Stomach (tissue), 9 donors: ENCODE results near the gene SLC35F2. TPM values are rescaled to one million over a fixed set of nuclear protein-coding genes. Genes with fewer than 3 reads are reported as not detected.
"Not testable (repeated sequence)": the region's sequence is repeated elsewhere in the genome, so short reads cannot be mapped to it uniquely, and the experiment has no call there.

Source experiments
- DNase-seq, 2 donors: peaks; one replicate each; pipeline versions ENCODE4 v3.0.0 to v3.0.0-alpha.2; 2013 to 2019
- H3K27ac ChIP-seq, 5 donors: fragments of 200-600 bp in 4 of 5; sonication (generic) in 4 of 5; one replicate each; pipeline ENCODE4 v1.5.1; 2013 to 2019; ENCODE audit warnings: mild to moderate bottlenecking in 1 of 5, moderate library complexity in 1 of 5
- H3K27me3 ChIP-seq, 3 donors: fragments of 200-600 bp; sonication (generic); one replicate each; pipeline ENCODE4 v1.5.1; 2017 to 2019; ENCODE audit warnings: mixed run types in 1 of 3
- H3K36me3 ChIP-seq, 4 donors: fragments of 200-600 bp; sonication (generic); 1 replicate in 3 of 4; 2 replicates in 1 of 4; pipeline ENCODE4 v1.5.1; 2016 to 2019
- H3K4me1 ChIP-seq, 4 donors: fragments of 200-600 bp; sonication (generic); one replicate each; pipeline ENCODE4 v1.5.1; 2016 to 2019
- H3K4me3 ChIP-seq, 4 donors: fragments of 200-600 bp; sonication (generic) in 3 of 4; one replicate each; pipeline ENCODE4 v1.5.1; 2016 to 2019; ENCODE audit warnings: mild to moderate bottlenecking in 1 of 4
- H3K9me3 ChIP-seq, 4 donors: fragments of 200-600 bp; sonication (generic); one replicate each; pipeline ENCODE4 v1.5.1; 2016 to 2019
- EP300 ChIP-seq: sonication (generic); formaldehyde crosslinking; IDR thresholded peaks from one replicate; pipeline ENCODE4 v1.6.1; 2017; ENCODE audit warnings: antibody characterized with exemption
- POLR2A ChIP-seq, 4 donors: fragments of 450-650 bp; IDR thresholded peaks; one replicate each; pipeline ENCODE4 v1.6.1; 2016; ENCODE audit warnings: antibody characterized with exemption in 4 of 4, control low read depth in 2 of 4, mild to moderate bottlenecking in 1 of 4, moderate library complexity in 1 of 4
- POLR2AphosphoS5 ChIP-seq, 3 donors: sonication (generic); formaldehyde crosslinking; IDR thresholded peaks; one replicate each; pipeline ENCODE4 v1.6.1; 2016; ENCODE audit warnings: antibody characterized with exemption in 3 of 3
- WGBS, 5 donors: extraction: QIAGEN DNeasy Blood & Tissue Kit in 3 of 5; methylation state at CpG; one replicate each; pipeline versions ENCODE4 v1.1.5 to v1.1.7; 2013 to 2018; 5-methylcytosine and 5-hydroxymethylcytosine counted together
- intact Hi-C: fragments of 100-400 bp; cut with DNase I; formaldehyde crosslinking; loops from one replicate; pipeline ENCODE4 v1.15.1; 2023; ENCODE audit warnings: low total_unique reads
- polyA plus RNA-seq, 3 donors: library from polyadenylated mRNA; stranded (reverse); fragments of 200-250 nt; gene quantifications; one replicate each; pipeline ENCODE4 v1.2.3, GENCODE V29; 2013
- total RNA-seq, 5 donors: library from RNA; depleted of rRNA; stranded (reverse); fragments of >200 nt; gene quantifications; one replicate each; pipeline versions ENCODE4 v1.1.0 to v1.2.3, GENCODE V29; 2014 to 2016
- TF ChIP-seq, protein P1 (sequence below), 7 experiments: fragments of 450-650 bp in 4 of 7; fragments of 200-600 bp in 3 of 7; sonication (generic) in 3 of 7; IDR thresholded peaks; one replicate each; pipeline ENCODE4 v1.5.1; 2016 to 2019; ENCODE audit warnings: antibody characterized with exemption in 7 of 7, control low read depth in 2 of 7, mild to moderate bottlenecking in 1 of 7
- donor health status: healthy with polysubstance abuse.
- donor health status: Bipolar disorder and iron deficiency.
- donor health status: healthy.

SLC35F2 gene
- total and polyA plus RNA-seq, 8 donors, result 1.8 to 21.2 (median 7.6) TPM

DNA sequence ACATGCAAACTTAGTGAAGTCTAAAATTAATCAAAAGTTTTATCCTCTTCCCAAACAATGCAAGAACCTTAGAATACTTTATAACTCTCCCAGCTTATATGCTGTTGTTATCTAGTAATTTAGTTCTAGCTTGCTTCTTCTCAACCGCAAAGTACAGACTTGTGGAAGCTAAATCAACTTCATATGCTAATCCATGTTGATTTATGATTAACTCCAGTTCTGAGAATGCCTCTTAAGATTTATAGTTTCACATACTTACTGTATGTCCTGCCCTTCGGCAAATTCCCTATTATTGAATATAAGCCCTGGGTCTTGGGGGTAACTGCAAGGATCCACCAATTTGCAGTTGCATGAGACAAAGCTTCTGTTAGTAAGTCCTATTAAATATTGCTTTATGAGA, 17.6 kb upstream of the SLC35F2 start:
- H3K27ac ChIP-seq, result no peak overlapping the region
- no peaks in the 10 kb centered on the region for H3K36me3 ChIP-seq
- WGBS, 5 donors, result 45 to 74% (median 59%) methylated on average over 2 of the region's 2 CpGs
- no peak overlapping the region for H3K4me3 ChIP-seq
- no peaks in the 10 kb centered on the region for H3K9me3 ChIP-seq
- no peak for DNase-seq
- intact Hi-C loops, result no loop called here
- TF ChIP-seq POLR2A (IDR thresholded peaks at IDR 0.05), result no peak
- TF ChIP-seq POLR2AphosphoS5 (IDR thresholded peaks at IDR 0.05), result no peak
- TF ChIP-seq EP300, result no peak
- TF ChIP-seq, protein P1, sequence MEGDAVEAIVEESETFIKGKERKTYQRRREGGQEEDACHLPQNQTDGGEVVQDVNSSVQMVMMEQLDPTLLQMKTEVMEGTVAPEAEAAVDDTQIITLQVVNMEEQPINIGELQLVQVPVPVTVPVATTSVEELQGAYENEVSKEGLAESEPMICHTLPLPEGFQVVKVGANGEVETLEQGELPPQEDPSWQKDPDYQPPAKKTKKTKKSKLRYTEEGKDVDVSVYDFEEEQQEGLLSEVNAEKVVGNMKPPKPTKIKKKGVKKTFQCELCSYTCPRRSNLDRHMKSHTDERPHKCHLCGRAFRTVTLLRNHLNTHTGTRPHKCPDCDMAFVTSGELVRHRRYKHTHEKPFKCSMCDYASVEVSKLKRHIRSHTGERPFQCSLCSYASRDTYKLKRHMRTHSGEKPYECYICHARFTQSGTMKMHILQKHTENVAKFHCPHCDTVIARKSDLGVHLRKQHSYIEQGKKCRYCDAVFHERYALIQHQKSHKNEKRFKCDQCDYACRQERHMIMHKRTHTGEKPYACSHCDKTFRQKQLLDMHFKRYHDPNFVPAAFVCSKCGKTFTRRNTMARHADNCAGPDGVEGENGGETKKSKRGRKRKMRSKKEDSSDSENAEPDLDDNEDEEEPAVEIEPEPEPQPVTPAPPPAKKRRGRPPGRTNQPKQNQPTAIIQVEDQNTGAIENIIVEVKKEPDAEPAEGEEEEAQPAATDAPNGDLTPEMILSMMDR (IDR thresholded peaks at IDR 0.05), result no peak
- H3K4me1 ChIP-seq, result no peaks in the 10 kb centered on the region
- H3K27me3 ChIP-seq, result no peaks in the 10 kb centered on the region

DNA sequence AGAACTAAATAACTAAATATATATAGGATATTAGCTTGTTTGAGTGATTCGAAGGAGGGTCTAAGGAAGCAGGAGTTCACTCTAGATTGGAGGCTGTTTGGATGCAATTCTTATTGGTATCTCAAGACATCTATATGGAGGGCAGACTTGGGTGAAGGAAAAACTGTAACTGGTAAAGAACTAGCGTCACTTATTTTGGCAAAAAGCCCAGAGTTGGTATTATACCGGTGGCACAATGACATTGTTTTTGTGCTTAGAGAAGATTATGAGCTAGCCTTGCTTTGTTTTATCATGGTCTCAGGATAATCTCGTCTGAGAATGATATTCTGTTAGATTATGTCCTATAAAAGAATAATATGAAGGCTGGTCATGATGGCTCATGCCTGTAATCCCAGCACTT, 6.0 kb upstream of the SLC35F2 start:
- no peaks in the 10 kb centered on the region for H3K27me3 ChIP-seq
- DNase-seq, result no peak
- no peaks in the 10 kb centered on the region for H3K9me3 ChIP-seq
- WGBS, 5 donors, result 33 to 52% (median 45%) methylated on average over 4 of the region's 4 CpGs
- H3K4me3 ChIP-seq, result no peak overlapping the region
- intact Hi-C loops, result no loop called here
- peaks cover 0 to 7% (median 4%) of the 10 kb centered on the region in 4 donors for H3K4me1 ChIP-seq
- TF ChIP-seq, protein P1 (IDR thresholded peaks at IDR 0.05), result no peak
- TF ChIP-seq POLR2AphosphoS5 (IDR thresholded peaks at IDR 0.05) (no peak), EP300 (no peak), POLR2A (IDR thresholded peaks at IDR 0.05) (no peak)
- no peak overlapping the region for H3K27ac ChIP-seq
- H3K36me3 ChIP-seq, result no peaks in the 10 kb centered on the region

DNA sequence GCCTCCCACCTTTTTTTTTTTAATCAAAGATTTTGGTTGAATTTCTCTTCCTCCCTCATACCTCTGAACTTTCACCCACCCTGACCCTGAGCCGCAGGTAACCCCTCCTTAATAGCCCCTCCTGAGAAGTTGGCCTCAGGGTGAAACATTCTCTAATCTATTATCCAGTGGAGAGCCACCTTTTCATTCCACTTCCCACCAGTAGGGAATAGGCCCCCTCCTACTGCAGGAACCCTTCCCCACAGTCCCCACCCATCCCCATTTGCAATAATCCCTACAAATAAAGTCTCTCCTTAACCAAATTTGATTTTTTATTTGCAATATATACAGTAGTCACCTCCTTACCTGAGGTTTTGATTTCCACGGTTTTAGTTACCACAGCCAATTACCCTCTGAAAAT, 2.1 kb upstream of the SLC35F2 start:
- intact Hi-C loops, result no loop called here
- TF ChIP-seq POLR2A (IDR thresholded peaks at IDR 0.05) (no peak), POLR2AphosphoS5 (IDR thresholded peaks at IDR 0.05) (no peak), EP300 (no peak)
- TF ChIP-seq, protein P1 (IDR thresholded peaks at IDR 0.05), result no peak

DNA sequence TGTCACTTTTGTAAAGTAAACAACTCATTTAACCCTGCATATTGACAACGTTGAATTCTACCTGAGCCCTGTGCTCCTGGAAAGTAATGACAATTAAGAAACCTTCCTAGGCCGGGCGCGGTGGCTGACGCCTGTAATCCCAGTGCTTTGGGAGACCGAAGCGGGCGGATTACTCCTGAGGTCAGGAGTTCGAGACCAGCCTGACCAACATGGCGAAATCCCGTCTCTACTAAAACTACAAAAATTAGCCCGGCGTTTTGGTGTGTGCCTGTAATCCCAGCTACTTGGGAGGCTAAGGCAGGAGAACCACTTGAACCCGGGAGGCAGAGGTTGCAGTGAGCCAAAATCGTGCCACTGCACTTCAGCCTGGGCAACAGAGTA, 1.6 kb upstream of the SLC35F2 start:
- H3K27me3 ChIP-seq, H3K4me3 ChIP-seq, H3K9me3 ChIP-seq, intact Hi-C loops, DNase-seq, H3K36me3 ChIP-seq, H3K27ac ChIP-seq: not testable (repeated sequence)
- peaks cover 0 to 32% (median 25%) of the 10 kb centered on the region in 4 donors for H3K4me1 ChIP-seq
- 81 to 87% (median 85%) methylated on average over 14 to 15 of the region's 15 CpGs for WGBS, 5 donors

More for the DNA sequence above, 2.1 kb upstream of the SLC35F2 start:
- 62 to 74% (median 67%) methylated on average over 2 of the region's 2 CpGs for WGBS, 5 donors
- H3K9me3 ChIP-seq, result no peaks in the 10 kb centered on the region
- no peaks in the 10 kb centered on the region for H3K36me3 ChIP-seq
- H3K27ac ChIP-seq, result no peak overlapping the region
- no peaks in the 10 kb centered on the region for H3K27me3 ChIP-seq
- peaks cover 0 to 32% (median 25%) of the 10 kb centered on the region in 4 donors for H3K4me1 ChIP-seq
- H3K4me3 ChIP-seq, result no peak overlapping the region
- no peak for DNase-seq

DNA sequence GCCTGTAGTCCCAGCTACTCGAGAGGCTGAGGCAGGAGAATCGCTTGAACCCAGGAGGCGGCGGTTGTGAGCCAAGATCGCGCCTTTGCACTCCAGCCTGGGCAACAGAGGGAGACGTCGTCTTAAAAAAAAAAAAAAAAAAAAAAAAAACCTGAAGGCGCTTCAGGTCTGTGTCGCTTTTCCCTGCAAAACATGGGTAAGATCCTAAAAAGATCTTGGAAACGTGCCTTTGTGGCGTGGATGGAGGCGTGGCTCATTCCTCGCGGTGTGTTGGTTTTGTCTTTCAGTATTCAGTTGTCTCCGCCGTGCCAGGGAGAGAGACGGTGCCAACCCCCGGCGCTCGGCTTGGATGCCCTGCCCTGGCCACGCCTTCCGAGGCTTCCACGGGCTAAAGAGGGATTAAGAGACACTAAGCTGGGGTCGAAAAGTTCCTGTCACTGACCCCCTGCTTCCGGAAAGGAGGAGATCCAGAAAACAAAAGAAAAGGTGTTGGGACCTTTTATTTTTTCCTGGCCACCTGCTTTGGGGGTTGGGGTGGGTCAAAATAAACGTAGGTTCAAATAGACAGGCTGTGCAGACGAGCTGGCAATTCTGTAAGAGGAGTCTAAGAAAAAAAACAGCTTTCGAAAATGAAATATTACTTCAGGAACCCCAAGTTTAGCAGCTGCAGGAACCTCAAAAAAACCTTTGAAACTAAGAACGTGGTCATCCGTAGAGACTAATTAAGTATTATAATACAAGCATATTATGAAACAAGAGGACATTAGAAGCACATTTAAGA, 1.1 kb upstream of the SLC35F2 start:
- TF ChIP-seq POLR2A (IDR thresholded peaks at IDR 0.05) (no peak), EP300 (no peak), POLR2AphosphoS5 (IDR thresholded peaks at IDR 0.05) (no peak)
- TF ChIP-seq, protein P1 (IDR thresholded peaks at IDR 0.05), result no peak
- WGBS, 5 donors, result 3% methylated on average over 31 of the region's 31 CpGs
- peaks cover 0 to 32% (median 25%) of the 10 kb centered on the region in 4 donors for H3K4me1 ChIP-seq
- intact Hi-C loops, result no loop called here
- peak overlapping the region in 4 of 5 donors; percentile 78 to 84 (median 84) for H3K27ac ChIP-seq
- no peaks in the 10 kb centered on the region for H3K27me3 ChIP-seq
- H3K9me3 ChIP-seq, result no peaks in the 10 kb centered on the region
- H3K36me3 ChIP-seq, result no peaks in the 10 kb centered on the region
- DNase-seq, result peak; percentile 36 to 53
- H3K4me3 ChIP-seq, result peak overlapping the region; percentile 73 to 85 (median 76)
